Activated T-helper 1 cell treated with anti-CD3 and anti-CD28 coated beads, Interleukin-2, amount 50 U/mL, for 16 hours (primary cell): Measurements from ENCODE around the gene CD40LG.

Experiments used
- DNase-seq, 2 donors: peaks; one replicate each; pipeline ENCODE4 v3.0.0-alpha.2; 2020; ENCODE audit warnings: low read depth in 1 of 2, low spot score in 1 of 2

Gene CD40LG

DNA sequence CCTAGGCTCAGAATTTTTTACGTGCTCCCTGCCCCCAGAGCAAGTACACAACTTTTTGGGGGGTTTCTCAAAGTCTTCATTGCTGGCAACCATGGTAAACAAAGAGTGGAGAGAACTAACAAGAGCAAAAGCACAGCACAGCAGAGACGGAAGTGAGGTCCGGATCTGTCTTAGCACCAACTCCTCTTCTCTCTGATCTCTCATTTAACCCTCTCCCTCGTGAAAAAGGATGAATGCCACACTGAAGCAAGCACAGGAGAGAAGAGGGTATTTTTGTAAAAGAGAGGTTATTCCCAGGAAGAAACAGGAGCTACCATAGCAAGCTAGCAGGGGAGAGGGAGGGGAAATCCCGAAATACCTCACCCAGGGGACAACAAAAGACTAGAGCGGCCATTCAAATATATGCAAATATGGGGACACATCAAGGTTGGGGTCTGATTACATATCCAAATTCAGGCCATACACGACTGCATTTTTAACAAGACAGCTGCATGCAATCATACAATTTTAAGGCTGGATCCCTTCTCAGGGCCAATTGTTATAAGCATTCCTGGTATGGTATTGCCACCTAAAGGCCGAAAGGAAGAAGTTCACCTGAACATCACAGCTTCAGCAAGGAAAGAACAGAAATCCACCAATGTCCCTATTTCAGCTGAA is 46.6 kb downstream of the CD40LG start:
- no peak for DNase-seq

DNA sequence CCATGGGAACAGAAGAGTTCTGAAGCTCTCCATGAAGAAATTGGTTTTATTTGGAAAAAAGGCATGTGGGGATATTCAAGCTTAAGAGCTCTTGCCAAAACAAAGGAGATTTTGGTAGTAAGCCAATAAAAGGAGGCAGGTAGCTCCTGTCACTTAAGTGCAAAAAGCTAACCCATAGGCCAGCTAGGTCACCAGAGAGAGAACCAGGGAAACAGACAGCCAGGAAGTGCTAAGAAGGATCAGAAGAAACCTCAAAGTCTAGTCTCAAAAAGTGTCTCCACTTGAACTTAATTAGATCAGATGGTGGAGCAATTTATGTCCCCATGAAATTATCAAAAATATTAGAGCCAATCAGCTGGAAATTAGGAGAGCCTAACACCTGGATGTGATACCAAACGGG is 49.2 kb downstream of the CD40LG start:
- DNase-seq: no peak

DNA sequence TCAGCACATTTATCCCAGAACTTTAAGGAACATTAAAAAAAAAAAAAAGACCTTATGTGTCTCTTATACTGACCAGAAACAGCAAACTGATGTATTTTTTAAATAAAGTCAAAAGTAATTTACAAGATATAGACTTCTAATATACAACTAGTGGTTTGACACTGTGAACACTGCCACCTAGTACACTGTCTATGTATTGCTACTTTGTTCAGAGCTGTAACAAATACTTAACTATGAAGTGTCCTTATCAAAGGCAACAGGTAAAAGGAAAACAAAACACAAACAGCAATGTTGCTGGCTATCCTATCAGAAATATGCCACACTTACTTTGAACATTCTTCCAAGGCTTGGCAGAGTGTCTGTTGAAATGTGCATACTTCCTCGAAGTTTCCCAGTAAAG is 60.4 kb downstream of the CD40LG start:
- no peak for DNase-seq
